H1 (cell line): Measurements from ENCODE around the gene BTNL3. TPM values are rescaled to one million over a fixed set of nuclear protein-coding genes. Genes with fewer than 3 reads are reported as not detected.

ENCODE experiments used
- CHD2 ChIP-seq: IDR thresholded peaks from 2 replicates; pipeline ENCODE4 v1.6.1; 2012; ENCODE audit warnings: low read length, improper control_type of control experiment
- EP300 ChIP-seq, 2 experiments: IDR thresholded peaks; 1 replicate in 1 of 2; 2 replicates in 1 of 2; pipeline ENCODE4 v1.6.1; 2011 to 2012; ENCODE audit warnings: low read depth in 2 of 2, low read length in 2 of 2, mild to moderate bottlenecking in 2 of 2, borderline replicate concordance in 1 of 2, inconsistent platforms in 1 of 2, moderate library complexity in 1 of 2
- SIX5 ChIP-seq: IDR thresholded peaks from 2 replicates; pipeline ENCODE4 v1.6.1; 2011; ENCODE audit warnings: mild to moderate bottlenecking, low read depth, low read length
- YY1 ChIP-seq: IDR thresholded peaks from 2 replicates; pipeline ENCODE4 v1.6.1; 2011; ENCODE audit warnings: low read depth, mild to moderate bottlenecking, low read length
- polyA plus RNA-seq, 7 experiments: library from polyadenylated mRNA; depleted of rRNA in 3 of 7; stranded (reverse) in 5 of 7; unstranded in 2 of 7; fragments of >200 nt in 5 of 7; fragments of 200-250 nt in 2 of 7; gene quantifications; 1 replicate in 5 of 7; 2 replicates in 1 of 7; 4 replicates in 1 of 7; pipeline versions ENCODE4 v1.2.1 to v1.2.3, GENCODE V29; 2011 to 2013; ENCODE audit warnings: missing spikeins in 2 of 7, mixed read lengths in 2 of 7
- total RNA-seq: library from RNA; stranded (reverse); fragmentation: NEBNext Ultra II Directional; extraction: Animal tissue kit (Norgen Biotek cat#: 25700); gene quantifications from 2 replicates; pipeline ENCODE4 v1.2.1, GENCODE V29; 2021
- TF ChIP-seq, protein P1 (sequence below), 3 experiments: IDR thresholded peaks; 1 replicate in 2 of 3; 2 replicates in 1 of 3; pipeline versions ENCODE4 v1.5.1 to v1.6.1; 2011; ENCODE audit warnings: low read length in 3 of 3, mild to moderate bottlenecking in 3 of 3, inconsistent platforms in 2 of 3, low read depth in 1 of 3, moderate library complexity in 1 of 3; ENCODE audit not compliant: insufficient read depth in 1 of 3; ENCODE audit errors: control extremely low read depth in 1 of 3

BTNL3 gene
- total and polyA plus RNA-seq, 2 of the 8 experiments (the other 6 are each of a cell fraction or from before 2014, with no cell fraction given): not detected

DNA sequence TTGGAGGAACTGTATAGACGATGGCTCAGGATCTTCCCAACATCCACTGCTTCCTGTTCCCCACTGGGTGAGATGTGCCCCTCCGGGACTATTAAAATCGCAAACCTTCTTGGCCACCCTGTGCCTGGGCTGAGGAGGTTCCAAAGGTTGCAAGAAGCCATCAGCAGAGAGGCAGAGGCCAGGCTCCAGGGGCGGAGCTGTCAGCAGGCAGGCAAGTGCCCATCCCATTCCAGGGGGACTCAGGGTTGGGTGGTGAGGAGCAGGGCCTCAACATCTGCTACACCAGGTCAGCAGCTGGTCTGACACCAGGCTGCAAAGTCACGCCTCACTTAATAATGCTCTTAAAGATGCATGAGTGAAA is 2.2 kb downstream of the BTNL3 start (continued):
- TF ChIP-seq EP300 (IDR thresholded peaks at IDR 0.05; ENCODE audit: borderline replicate concordance in 1 of 2, low read depth in 2 of 2, low read length in 2 of 2) (no peak), CHD2 (no peak), SIX5 (no peak), YY1 (no peak)
- TF ChIP-seq, protein P1, sequence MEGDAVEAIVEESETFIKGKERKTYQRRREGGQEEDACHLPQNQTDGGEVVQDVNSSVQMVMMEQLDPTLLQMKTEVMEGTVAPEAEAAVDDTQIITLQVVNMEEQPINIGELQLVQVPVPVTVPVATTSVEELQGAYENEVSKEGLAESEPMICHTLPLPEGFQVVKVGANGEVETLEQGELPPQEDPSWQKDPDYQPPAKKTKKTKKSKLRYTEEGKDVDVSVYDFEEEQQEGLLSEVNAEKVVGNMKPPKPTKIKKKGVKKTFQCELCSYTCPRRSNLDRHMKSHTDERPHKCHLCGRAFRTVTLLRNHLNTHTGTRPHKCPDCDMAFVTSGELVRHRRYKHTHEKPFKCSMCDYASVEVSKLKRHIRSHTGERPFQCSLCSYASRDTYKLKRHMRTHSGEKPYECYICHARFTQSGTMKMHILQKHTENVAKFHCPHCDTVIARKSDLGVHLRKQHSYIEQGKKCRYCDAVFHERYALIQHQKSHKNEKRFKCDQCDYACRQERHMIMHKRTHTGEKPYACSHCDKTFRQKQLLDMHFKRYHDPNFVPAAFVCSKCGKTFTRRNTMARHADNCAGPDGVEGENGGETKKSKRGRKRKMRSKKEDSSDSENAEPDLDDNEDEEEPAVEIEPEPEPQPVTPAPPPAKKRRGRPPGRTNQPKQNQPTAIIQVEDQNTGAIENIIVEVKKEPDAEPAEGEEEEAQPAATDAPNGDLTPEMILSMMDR (IDR thresholded peaks at IDR 0.05; ENCODE audit: control extremely low read depth in 1 of 3, insufficient read depth in 1 of 3, low read depth in 1 of 3, low read length in 3 of 3): no peak
